ENCODE results near the gene ANKRD13C.

The ANKRD13C gene

DNA sequence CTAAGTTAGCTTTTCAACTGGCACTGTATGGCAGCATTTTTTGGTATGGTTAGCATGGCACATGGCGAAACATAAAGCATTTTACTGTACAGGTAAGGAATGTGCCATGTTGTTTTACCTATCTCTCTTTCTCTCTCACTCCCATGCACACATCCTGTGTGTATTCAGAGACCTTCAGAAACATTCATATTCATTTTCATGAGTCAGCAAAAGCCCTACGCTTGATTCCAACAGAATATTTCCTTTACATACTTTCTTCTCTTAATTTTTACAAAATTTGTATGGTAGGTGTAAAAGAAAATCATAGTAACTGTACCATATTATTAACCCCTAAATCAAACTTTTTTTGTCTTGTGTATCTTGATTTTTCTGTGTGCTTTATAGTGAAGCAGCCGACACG, 123.0 kb downstream of the ANKRD13C start:
- TF ChIP-seq, protein P1, sequence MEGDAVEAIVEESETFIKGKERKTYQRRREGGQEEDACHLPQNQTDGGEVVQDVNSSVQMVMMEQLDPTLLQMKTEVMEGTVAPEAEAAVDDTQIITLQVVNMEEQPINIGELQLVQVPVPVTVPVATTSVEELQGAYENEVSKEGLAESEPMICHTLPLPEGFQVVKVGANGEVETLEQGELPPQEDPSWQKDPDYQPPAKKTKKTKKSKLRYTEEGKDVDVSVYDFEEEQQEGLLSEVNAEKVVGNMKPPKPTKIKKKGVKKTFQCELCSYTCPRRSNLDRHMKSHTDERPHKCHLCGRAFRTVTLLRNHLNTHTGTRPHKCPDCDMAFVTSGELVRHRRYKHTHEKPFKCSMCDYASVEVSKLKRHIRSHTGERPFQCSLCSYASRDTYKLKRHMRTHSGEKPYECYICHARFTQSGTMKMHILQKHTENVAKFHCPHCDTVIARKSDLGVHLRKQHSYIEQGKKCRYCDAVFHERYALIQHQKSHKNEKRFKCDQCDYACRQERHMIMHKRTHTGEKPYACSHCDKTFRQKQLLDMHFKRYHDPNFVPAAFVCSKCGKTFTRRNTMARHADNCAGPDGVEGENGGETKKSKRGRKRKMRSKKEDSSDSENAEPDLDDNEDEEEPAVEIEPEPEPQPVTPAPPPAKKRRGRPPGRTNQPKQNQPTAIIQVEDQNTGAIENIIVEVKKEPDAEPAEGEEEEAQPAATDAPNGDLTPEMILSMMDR (IDR thresholded peaks at IDR 0.05; ENCODE audit: extremely low read depth, missing control alignments), result no peak
- no peak for DNase-seq (ENCODE audit: low spot score)

DNA sequence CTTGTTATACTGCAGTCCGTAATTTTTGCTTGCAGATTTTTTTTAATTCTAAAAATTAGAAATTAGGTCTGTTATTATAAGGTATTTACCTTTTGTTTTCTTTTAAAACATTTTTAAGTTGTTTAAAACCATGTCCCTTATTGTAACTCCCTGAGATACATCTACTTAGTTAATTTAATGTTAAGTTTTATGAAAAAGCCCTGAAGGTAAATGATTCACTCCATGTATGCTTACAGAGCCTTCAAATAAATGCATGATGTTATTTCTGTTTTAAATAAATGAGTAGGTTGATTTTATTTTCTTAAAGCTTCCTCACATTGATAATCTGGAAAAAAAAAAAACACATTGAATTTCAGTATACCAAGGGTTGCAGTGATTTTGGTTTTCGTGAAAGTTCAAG, 125.9 kb downstream of the ANKRD13C start:
- DNase-seq (ENCODE audit: low spot score), result no peak
- TF ChIP-seq, protein P1 (IDR thresholded peaks at IDR 0.05; ENCODE audit: extremely low read depth, missing control alignments), result no peak

DNA sequence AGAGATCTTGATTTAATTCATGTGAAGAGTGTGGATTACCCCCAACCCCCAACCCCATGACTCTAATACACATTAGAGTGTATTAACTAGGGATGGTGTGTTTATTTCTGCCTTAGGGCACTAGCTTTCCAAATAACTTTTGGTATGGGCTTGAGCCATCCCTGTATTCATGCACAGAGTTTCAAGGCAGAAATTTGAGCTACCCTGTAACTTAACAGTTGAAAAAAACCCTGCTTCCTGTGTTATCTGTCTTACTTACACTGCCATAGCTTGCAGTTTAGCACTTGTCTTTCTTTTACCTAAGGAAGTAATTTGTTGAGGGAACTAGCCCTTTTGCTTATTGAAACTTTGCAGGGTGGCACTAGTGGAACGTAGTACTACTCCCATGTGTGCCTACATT, 127.1 kb downstream of the ANKRD13C start:
- TF ChIP-seq, protein P1 (IDR thresholded peaks at IDR 0.05; ENCODE audit: extremely low read depth, missing control alignments), result no peak
- peak; percentile 11 for DNase-seq (ENCODE audit: low spot score)

DNA sequence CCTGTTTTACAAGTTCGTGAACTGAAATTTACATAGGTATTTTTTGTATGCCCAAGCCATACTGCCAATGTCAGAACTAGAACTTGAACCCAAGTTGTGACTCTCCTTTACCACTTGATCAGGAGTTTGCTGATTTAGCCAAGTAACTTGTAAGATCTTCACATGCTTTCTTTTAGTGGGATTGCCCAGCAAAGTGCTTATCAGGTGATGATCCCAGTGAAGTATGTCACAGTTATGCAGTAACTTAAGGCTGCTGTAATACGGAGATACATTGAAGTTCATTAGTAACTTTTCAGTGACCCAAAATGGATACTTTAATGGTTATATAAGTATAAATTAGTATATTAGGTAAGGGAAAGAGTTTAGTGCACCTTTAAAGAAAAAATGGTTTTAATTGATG, 129.6 kb downstream of the ANKRD13C start:
- TF ChIP-seq, protein P1 (IDR thresholded peaks at IDR 0.05; ENCODE audit: extremely low read depth, missing control alignments), result no peak
- DNase-seq (ENCODE audit: low spot score), result no peak

DNA sequence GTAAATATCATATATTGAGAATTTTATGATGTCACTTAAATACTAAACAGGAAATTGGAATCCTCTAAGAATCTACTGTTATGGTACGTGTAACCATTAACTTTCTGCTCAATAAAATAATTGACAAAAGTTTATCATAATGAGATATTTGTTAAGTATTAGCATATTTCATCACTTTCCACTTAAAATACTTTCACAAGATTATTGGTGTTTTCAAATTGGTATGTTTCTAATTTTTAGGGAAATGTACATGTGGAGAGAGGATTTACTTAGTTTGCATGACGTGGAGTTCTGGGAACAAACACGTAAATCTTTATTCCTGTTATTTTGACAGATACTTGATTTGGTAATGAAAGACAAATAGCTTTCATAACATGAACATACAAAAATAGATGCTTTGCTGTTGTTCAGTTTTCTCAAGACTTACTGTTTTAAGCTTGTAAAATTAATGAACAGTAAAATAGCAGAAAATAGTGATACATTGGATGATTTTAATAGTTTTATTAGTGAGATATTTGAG, 131.7 kb downstream of the ANKRD13C start:
- TF ChIP-seq, protein P1 (IDR thresholded peaks at IDR 0.05; ENCODE audit: extremely low read depth, missing control alignments), result no peak
- no peak for DNase-seq (ENCODE audit: low spot score)

DNA sequence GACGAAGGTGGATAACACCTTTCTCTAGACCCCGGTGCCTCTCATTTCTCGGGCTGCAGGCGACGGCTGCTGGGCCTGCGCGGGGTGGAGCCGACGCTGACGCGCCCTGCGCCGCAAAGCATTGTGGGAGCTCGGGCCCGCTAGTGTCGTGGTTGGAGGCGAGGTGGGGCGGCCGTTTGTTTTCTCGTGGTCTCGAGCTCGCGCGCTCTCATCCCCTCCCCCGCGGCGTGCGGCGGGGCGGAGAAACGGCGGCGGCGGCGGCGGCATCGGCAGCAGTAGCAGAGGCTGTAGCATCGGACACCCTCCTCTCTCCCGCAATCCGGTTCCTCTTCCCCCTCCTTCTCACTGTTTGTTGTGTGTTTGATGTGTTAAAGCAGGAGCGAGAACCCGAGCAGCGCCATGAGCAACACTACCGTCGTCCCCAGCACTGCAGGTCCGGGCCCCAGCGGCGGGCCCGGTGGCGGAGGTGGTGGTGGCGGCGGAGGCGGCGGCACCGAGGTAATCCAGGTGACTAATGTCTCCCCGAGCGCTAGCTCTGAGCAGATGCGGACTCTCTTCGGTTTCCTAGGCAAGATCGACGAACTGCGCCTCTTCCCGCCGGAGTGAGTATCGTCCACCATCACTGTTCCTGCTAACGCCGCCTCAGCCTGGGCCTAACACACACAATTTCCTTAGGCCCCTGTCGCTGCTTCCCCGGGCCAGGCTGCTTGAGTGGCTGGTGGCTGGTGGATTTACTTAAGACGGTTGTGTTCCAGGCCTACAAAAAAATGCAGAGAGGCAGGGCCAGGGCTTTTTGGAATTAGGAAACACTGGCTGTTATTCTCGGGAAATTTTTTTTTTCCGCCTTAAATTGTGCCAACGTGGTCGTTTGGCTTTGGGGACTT, 133.0 kb downstream of the ANKRD13C start, which contains the start of gene SRSF11:
TSS of gene SRSF11 (plus strand) at position 143 of the 884 bp plus-strand sequence. CDS start at position 400, 257 bp downstream.
- TF ChIP-seq, protein P1 (IDR thresholded peaks at IDR 0.05; ENCODE audit: extremely low read depth, missing control alignments), result no peak
- peak; percentile 91 for DNase-seq (ENCODE audit: low spot score)

DNA sequence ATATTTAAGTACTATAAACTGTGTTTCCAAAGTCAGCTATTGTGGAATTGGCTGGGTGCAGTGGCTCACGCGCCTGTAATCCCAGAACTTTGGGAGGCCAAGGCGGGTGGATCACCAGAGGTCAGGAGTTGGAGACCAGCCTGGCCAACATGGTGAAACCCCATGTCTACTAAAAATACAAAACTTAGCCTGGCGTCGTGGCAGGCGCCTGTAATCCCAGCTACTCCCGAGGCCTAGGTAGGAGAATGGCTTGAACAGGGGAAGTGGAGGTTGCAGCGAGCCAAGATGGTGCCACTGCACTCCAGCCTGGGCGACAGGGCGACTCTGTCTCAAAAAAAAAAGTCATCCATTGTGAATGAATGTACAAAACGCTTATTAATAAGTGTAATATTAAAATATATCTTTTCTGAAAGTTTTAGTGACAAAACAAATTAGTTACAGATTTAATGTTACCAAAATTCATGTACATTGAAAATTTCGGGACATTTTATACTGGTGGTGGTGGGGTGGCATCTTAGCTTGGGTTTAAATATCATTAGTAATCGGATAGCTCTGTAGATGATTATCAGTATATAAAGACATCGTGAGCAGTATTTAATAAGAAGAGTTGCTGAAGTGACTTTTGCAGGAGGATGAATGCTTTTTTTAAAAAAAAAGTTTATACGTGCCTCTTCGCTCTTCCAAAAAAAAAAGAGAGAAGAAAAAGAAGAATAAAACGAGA, 133.8 kb downstream of the ANKRD13C start:
- DNase-seq (ENCODE audit: low spot score), result no peak
- TF ChIP-seq, protein P1 (IDR thresholded peaks at IDR 0.05; ENCODE audit: extremely low read depth, missing control alignments), result no peak

Measured in GM20000 (cell line).